ENCODE data around the gene CCNL2. TPM values are rescaled to one million over a fixed set of nuclear protein-coding genes. Genes with fewer than 3 reads are reported as not detected.

The CCNL2 gene
- total RNA-seq, 1 experiment from 2014 or later: 206 TPM

GRCh38 chr1:1366699-1367066, 32.5 kb downstream of the CCNL2 start:
- ChIA-PET CTCF (no interaction called here), POLR2A (ENCODE audit: low non-redundant PET) (no interaction called here)
- no peaks in the 10 kb centered on the region for H3K9me3 ChIP-seq (ENCODE audit: low read depth, low read length, poor library complexity, severe bottlenecking)
- intact Hi-C loops (cut with micrococcal nuclease; ENCODE audit: unreplicated experiment): no loop called here
- no peaks in the 10 kb centered on the region for H3K36me3 ChIP-seq (ENCODE audit: insufficient read depth, low read length, poor library complexity, severe bottlenecking)
- H3K27ac ChIP-seq (ENCODE audit: low read depth, low read length, poor library complexity, severe bottlenecking): no peak overlapping the region
- no peak for TF ChIP-seq EZH2 (IDR thresholded peaks at IDR 0.05; ENCODE audit: borderline replicate concordance, low read depth, low read length, poor library complexity, severe bottlenecking)
- TF ChIP-seq, protein P1, sequence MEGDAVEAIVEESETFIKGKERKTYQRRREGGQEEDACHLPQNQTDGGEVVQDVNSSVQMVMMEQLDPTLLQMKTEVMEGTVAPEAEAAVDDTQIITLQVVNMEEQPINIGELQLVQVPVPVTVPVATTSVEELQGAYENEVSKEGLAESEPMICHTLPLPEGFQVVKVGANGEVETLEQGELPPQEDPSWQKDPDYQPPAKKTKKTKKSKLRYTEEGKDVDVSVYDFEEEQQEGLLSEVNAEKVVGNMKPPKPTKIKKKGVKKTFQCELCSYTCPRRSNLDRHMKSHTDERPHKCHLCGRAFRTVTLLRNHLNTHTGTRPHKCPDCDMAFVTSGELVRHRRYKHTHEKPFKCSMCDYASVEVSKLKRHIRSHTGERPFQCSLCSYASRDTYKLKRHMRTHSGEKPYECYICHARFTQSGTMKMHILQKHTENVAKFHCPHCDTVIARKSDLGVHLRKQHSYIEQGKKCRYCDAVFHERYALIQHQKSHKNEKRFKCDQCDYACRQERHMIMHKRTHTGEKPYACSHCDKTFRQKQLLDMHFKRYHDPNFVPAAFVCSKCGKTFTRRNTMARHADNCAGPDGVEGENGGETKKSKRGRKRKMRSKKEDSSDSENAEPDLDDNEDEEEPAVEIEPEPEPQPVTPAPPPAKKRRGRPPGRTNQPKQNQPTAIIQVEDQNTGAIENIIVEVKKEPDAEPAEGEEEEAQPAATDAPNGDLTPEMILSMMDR (conservative IDR thresholded peaks at IDR 0.05; ENCODE audit: low read depth, low read length): no peak
- no peak for DNase-seq (ENCODE audit: low spot score)
- no peaks in the 10 kb centered on the region for H3K27me3 ChIP-seq (replicated peaks; ENCODE audit: insufficient read depth, low read depth, low read length, poor library complexity)
- no peak overlapping the region for H3K4me3 ChIP-seq (ENCODE audit: low read depth, low read length, poor library complexity, severe bottlenecking)
- no TSS peak for BruUV-seq (replicated peaks)
- H3K4me1 ChIP-seq (ENCODE audit: insufficient read depth, low read length, poor library complexity, severe bottlenecking): no peaks in the 10 kb centered on the region

GRCh38 chr1:1365875-1366698, 33.0 kb downstream of the CCNL2 start:
- BruUV-seq (replicated peaks): TSS peak; percentile 53
- ChIA-PET POLR2A (ENCODE audit: low non-redundant PET) (no interaction called here), CTCF (no interaction called here)
- no peaks in the 10 kb centered on the region for H3K4me1 ChIP-seq (ENCODE audit: insufficient read depth, low read length, poor library complexity, severe bottlenecking)
- no peaks in the 10 kb centered on the region for H3K9me3 ChIP-seq (ENCODE audit: low read depth, low read length, poor library complexity, severe bottlenecking)
- no peaks in the 10 kb centered on the region for H3K27me3 ChIP-seq (replicated peaks; ENCODE audit: insufficient read depth, low read depth, low read length, poor library complexity)
- H3K4me3 ChIP-seq (ENCODE audit: low read depth, low read length, poor library complexity, severe bottlenecking): no peak overlapping the region
- intact Hi-C loops (cut with micrococcal nuclease; ENCODE audit: unreplicated experiment): no loop called here
- TF ChIP-seq EZH2 (IDR thresholded peaks at IDR 0.05; ENCODE audit: borderline replicate concordance, low read depth, low read length, poor library complexity, severe bottlenecking): no peak
- TF ChIP-seq, protein P1 (conservative IDR thresholded peaks at IDR 0.05; ENCODE audit: low read depth, low read length): no peak
- no peak overlapping the region for H3K27ac ChIP-seq (ENCODE audit: low read depth, low read length, poor library complexity, severe bottlenecking)
- no peaks in the 10 kb centered on the region for H3K36me3 ChIP-seq (ENCODE audit: insufficient read depth, low read length, poor library complexity, severe bottlenecking)
- no peak for DNase-seq (ENCODE audit: low spot score)

- Histone ChIP-seq H3K4me1 (ENCODE audit: insufficient read depth, low read length, poor library complexity, severe bottlenecking) (no peaks in the 10 kb centered on the region), H3K27me3 (replicated peaks; ENCODE audit: insufficient read depth, low read depth, low read length, poor library complexity) (no peaks in the 10 kb centered on the region), H3K4me3 (ENCODE audit: low read depth, low read length, poor library complexity, severe bottlenecking) (no peak overlapping the region), H3K27ac (ENCODE audit: low read depth, low read length, poor library complexity, severe bottlenecking) (no peak overlapping the region), H3K9me3 (ENCODE audit: low read depth, low read length, poor library complexity, severe bottlenecking) (no peaks in the 10 kb centered on the region), H3K36me3 (ENCODE audit: insufficient read depth, low read length, poor library complexity, severe bottlenecking) (no peaks in the 10 kb centered on the region)
- ChIA-PET POLR2A (ENCODE audit: low non-redundant PET) (no interaction called here), CTCF (no interaction called here)
- TF ChIP-seq, protein P1 (conservative IDR thresholded peaks at IDR 0.05; ENCODE audit: low read depth, low read length): no peak
- TF ChIP-seq EZH2 (IDR thresholded peaks at IDR 0.05; ENCODE audit: borderline replicate concordance, low read depth, low read length, poor library complexity, severe bottlenecking): no peak
- intact Hi-C loops (cut with micrococcal nuclease; ENCODE audit: unreplicated experiment): no loop called here
- BruUV-seq (replicated peaks): no TSS peak
- DNase-seq (ENCODE audit: low spot score): no peak
Observed at GRCh38 chr1:1364266-1364665, 34.9 kb downstream of the CCNL2 start.
